OCI-LY1 (cell line): ENCODE results near the gene DYRK3.

Experiments used
- EZH2 ChIP-seq: fragments of 200-600 bp; sonication (generic), shearing (Covaris generic); IDR thresholded peaks from 2 replicates; pipeline ENCODE4 v1.8.0; 2017; ENCODE audit warnings: borderline replicate concordance, mixed run types, mild to moderate bottlenecking, antibody characterized with exemption, low read length, moderate library complexity, mixed read lengths
- TF ChIP-seq, protein P1 (sequence below): fragments of 200-600 bp; sonication (generic), shearing (Covaris generic); IDR thresholded peaks from 2 replicates; pipeline ENCODE4 v1.5.1; 2017; ENCODE audit warnings: mild to moderate bottlenecking, antibody characterized with exemption, low read length, moderate library complexity, mixed read lengths

DNA sequence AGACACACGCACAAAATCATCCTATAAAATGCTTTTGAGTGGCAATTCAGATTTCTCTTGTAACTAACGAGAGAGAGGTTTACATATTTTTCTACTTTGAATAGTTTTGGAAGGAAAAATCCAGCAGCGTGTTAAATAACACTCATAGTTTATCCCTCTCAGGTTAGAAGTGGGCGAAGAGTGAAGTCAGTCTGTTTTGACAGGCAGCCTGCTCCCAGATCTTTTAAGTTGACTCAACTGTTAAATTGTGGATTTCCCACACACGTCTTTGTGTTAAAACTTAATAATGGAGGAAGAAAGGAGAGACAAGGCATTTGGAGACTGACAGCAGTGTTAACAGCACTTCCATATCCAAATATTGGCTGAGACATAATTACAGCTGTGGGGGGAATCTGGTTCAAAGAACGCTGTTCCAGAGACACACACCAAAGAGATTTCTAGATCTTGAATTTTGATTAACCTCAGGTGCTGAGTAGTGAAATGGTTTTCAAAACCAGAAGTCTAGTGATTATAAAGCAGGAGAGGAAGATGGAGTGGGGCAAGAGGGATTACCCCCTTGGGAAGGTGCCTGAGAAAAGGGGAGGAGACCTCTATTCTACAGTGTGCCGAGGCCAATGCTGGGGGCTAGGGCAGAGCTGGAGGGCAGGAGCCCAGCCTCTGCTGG, 52.0 kb downstream of the DYRK3 start:
- TF ChIP-seq, protein P1, sequence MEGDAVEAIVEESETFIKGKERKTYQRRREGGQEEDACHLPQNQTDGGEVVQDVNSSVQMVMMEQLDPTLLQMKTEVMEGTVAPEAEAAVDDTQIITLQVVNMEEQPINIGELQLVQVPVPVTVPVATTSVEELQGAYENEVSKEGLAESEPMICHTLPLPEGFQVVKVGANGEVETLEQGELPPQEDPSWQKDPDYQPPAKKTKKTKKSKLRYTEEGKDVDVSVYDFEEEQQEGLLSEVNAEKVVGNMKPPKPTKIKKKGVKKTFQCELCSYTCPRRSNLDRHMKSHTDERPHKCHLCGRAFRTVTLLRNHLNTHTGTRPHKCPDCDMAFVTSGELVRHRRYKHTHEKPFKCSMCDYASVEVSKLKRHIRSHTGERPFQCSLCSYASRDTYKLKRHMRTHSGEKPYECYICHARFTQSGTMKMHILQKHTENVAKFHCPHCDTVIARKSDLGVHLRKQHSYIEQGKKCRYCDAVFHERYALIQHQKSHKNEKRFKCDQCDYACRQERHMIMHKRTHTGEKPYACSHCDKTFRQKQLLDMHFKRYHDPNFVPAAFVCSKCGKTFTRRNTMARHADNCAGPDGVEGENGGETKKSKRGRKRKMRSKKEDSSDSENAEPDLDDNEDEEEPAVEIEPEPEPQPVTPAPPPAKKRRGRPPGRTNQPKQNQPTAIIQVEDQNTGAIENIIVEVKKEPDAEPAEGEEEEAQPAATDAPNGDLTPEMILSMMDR = no peak
- TF ChIP-seq EZH2 = no peak
